HG03558 (cell line): ENCODE measurements around the gene QARS1.

Experiments
- ATAC-seq: cut with Tn5 transposase; IDR thresholded peaks from one replicate; pipeline ENCODE4 v1.9.1; 2021; ENCODE audit warnings: moderate number of reproducible peaks; ENCODE audit not compliant: unreplicated experiment; ENCODE audit errors: extremely low read depth

Gene QARS1

GRCh38 chr3:49058011-49058410, 46.5 kb downstream of the QARS1 start:
- ATAC-seq = no peak

- ATAC-seq = no peak
These were observed 47.3 kb downstream of the QARS1 start for GRCh38 chr3:49057268-49057667.

GRCh38 chr3:49054344-49054862, 50.2 kb downstream of the QARS1 start:
- no peak for ATAC-seq

- no peak for ATAC-seq
These were observed 51.0 kb downstream of the QARS1 start for GRCh38 chr3:49053543-49053942.
